ENCODE data around the gene LILRB4.

GRCh38 chr19:54646331-54646841, 16.4 kb upstream of the LILRB4 start:
- TF ChIP-seq CTCF (IDR thresholded peaks at IDR 0.05; ENCODE audit: insufficient read depth, low read length, poor library complexity, severe bottlenecking) (no peak), EZH2phosphoT487 (conservative IDR thresholded peaks at IDR 0.05; ENCODE audit: low read length) (no peak)
